ENCODE data around the gene SPOCK2. TPM values are rescaled to one million over a fixed set of nuclear protein-coding genes. Genes with fewer than 3 reads are reported as not detected.

The SPOCK2 gene
- total RNA-seq, 4 donors from 2014 or later = 2.6 to 8.1 (median 5.0) TPM

GRCh38 chr10:72132854-72133253, 44.5 kb upstream of the SPOCK2 start:
- intact Hi-C loops (cut with DNase I) = no loop called here
- DNase-seq = no peak
- H3K9me3 ChIP-seq = no peaks in the 10 kb centered on the region
- H3K27ac ChIP-seq = no peak overlapping the region
- TF ChIP-seq CTCF (IDR thresholded peaks at IDR 0.05) (no peak), POLR2A (IDR thresholded peaks at IDR 0.05) (no peak)
- 84 to 86% methylated on average over 4 of the region's 4 CpGs for WGBS, 2 donors
- H3K4me1 ChIP-seq = no peaks in the 10 kb centered on the region
- H3K27me3 ChIP-seq = no peaks in the 10 kb centered on the region
- peaks cover 0 to 44% (median 0%) of the 10 kb centered on the region in 3 donors for H3K36me3 ChIP-seq
- H3K4me3 ChIP-seq = no peak overlapping the region

GRCh38 chr10:72127571-72127970, 39.2 kb upstream of the SPOCK2 start:
- no peak for TF ChIP-seq POLR2A (IDR thresholded peaks at IDR 0.05)
- TF ChIP-seq CTCF (IDR thresholded peaks at IDR 0.05) = no peak
- H3K27ac ChIP-seq = no peak overlapping the region
- H3K4me3 ChIP-seq = no peak overlapping the region
- intact Hi-C loops (cut with DNase I) = loop anchor here (10.0 kb wide), 1 partner anchor 217 kb away; no protein-coding TSS in a partner anchor
- no peaks in the 10 kb centered on the region for H3K27me3 ChIP-seq
- DNase-seq = no peak
- no peaks in the 10 kb centered on the region for H3K9me3 ChIP-seq
- no peaks in the 10 kb centered on the region for H3K4me1 ChIP-seq
- peaks cover 0 to 37% (median 0%) of the 10 kb centered on the region in 3 donors for H3K36me3 ChIP-seq
- 83 to 89% methylated on average over 2 of the region's 2 CpGs for WGBS, 2 donors

- no peaks in the 10 kb centered on the region for H3K9me3 ChIP-seq
- H3K4me1 ChIP-seq = no peaks in the 10 kb centered on the region
- TF ChIP-seq POLR2A (IDR thresholded peaks at IDR 0.05) (no peak), CTCF (IDR thresholded peaks at IDR 0.05) (no peak)
- H3K4me3 ChIP-seq = no peak overlapping the region
- H3K27me3 ChIP-seq = no peaks in the 10 kb centered on the region
- intact Hi-C loops (cut with DNase I) = loop anchor here (10.0 kb wide), 1 partner anchor 218 kb away; no protein-coding TSS in a partner anchor
- no peak for DNase-seq
- WGBS, 2 donors = 93 to 97% methylated on average over 3 of the region's 3 CpGs
- H3K36me3 ChIP-seq = peaks cover 0 to 30% (median 0%) of the 10 kb centered on the region in 3 donors
- no peak overlapping the region for H3K27ac ChIP-seq
These were observed 38.5 kb upstream of the SPOCK2 start for GRCh38 chr10:72126872-72127232.

- Histone ChIP-seq H3K9me3 (no peaks in the 10 kb centered on the region), H3K27ac (no peak overlapping the region), H3K36me3 (peaks cover 0 to 24% (median 0%) of the 10 kb centered on the region in 3 donors), H3K27me3 (no peaks in the 10 kb centered on the region), H3K4me3 (no peak overlapping the region), H3K4me1 (no peaks in the 10 kb centered on the region)
- intact Hi-C loops (cut with DNase I) = loop anchor here (10.0 kb wide), 1 partner anchor 218 kb away; no protein-coding TSS in a partner anchor
- 86 to 87% methylated on average over 3 of the region's 3 CpGs for WGBS, 2 donors
- DNase-seq = no peak
- TF ChIP-seq CTCF (IDR thresholded peaks at IDR 0.05) (peak; percentile 17 to 59 (median 40)), POLR2A (IDR thresholded peaks at IDR 0.05) (no peak)
These were observed 38.0 kb upstream of the SPOCK2 start for GRCh38 chr10:72126184-72126871.

GRCh38 chr10:72124989-72125388, 36.6 kb upstream of the SPOCK2 start:
- 54 to 73% methylated on average over 1 of the region's 1 CpG for WGBS, 2 donors
- Histone ChIP-seq H3K27me3 (no peaks in the 10 kb centered on the region), H3K4me3 (no peak overlapping the region), H3K36me3 (peaks cover 0 to 27% (median 0%) of the 10 kb centered on the region in 3 donors), H3K4me1 (no peaks in the 10 kb centered on the region), H3K9me3 (no peaks in the 10 kb centered on the region), H3K27ac (no peak overlapping the region)
- intact Hi-C loops (cut with DNase I) = loop anchor here (10.0 kb wide), 1 partner anchor 220 kb away; no protein-coding TSS in a partner anchor
- no peak for DNase-seq
- TF ChIP-seq POLR2A (IDR thresholded peaks at IDR 0.05) = no peak
- no peak for TF ChIP-seq CTCF (IDR thresholded peaks at IDR 0.05)
